BE2C (cell line): ENCODE data around the gene NPTX2.

Experiments used
- DNase-seq: peaks from one replicate; pipeline ENCODE4 v3.0.0-alpha.2; 2020
- H3K27me3 ChIP-seq: fragments of 250-450 bp; sonication (Bioruptor Pico); 2 replicates; pipeline ENCODE4 v1.5.1; 2020; ENCODE audit warnings: mild to moderate bottlenecking
- H3K36me3 ChIP-seq: fragments of 250-450 bp; sonication (Bioruptor Pico); 2 replicates; pipeline ENCODE4 v1.5.1; 2020; ENCODE audit warnings: mild to moderate bottlenecking
- H3K4me1 ChIP-seq: fragments of 250-450 bp; sonication (Bioruptor Pico); 2 replicates; pipeline ENCODE4 v1.5.1; 2020
- H3K4me3 ChIP-seq: 2 replicates; pipeline ENCODE4 v1.5.1; 2011; ENCODE audit warnings: low read depth, low read length
- H3K9me3 ChIP-seq: fragments of 250-450 bp; sonication (Bioruptor Pico); 2 replicates; pipeline ENCODE4 v1.5.1; 2020
- TF ChIP-seq, protein P1 (sequence below): IDR thresholded peaks from 2 replicates; pipeline ENCODE4 v1.5.1; 2012; ENCODE audit warnings: mild to moderate bottlenecking, low read depth, low read length

NPTX2 gene

DNA sequence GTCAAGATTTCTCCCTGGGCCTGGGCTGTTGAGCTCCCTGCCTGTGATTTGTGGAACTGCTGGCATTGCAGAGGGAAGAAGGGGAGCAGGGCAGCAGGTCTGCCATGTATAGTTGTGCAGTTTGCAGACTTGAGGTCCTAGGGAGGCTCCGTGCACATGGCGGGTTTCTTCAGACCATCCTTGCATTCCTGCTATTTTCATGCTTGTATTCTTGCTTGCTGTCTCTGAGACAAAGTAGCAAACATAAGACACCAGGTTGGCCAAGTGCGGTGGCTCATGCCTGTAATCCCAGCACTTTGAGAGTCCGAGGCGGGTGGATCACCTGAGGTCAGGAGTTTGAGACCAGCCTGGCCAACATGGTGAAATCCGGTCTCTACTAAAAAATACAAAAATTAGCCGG lies 61.1 kb downstream of the NPTX2 start:
- Histone ChIP-seq H3K27me3 (no peaks in the 10 kb centered on the region), H3K36me3 (no peaks in the 10 kb centered on the region), H3K4me3 (no peak overlapping the region), H3K4me1 (no peaks in the 10 kb centered on the region), H3K9me3 (no peaks in the 10 kb centered on the region)
- TF ChIP-seq, protein P1, sequence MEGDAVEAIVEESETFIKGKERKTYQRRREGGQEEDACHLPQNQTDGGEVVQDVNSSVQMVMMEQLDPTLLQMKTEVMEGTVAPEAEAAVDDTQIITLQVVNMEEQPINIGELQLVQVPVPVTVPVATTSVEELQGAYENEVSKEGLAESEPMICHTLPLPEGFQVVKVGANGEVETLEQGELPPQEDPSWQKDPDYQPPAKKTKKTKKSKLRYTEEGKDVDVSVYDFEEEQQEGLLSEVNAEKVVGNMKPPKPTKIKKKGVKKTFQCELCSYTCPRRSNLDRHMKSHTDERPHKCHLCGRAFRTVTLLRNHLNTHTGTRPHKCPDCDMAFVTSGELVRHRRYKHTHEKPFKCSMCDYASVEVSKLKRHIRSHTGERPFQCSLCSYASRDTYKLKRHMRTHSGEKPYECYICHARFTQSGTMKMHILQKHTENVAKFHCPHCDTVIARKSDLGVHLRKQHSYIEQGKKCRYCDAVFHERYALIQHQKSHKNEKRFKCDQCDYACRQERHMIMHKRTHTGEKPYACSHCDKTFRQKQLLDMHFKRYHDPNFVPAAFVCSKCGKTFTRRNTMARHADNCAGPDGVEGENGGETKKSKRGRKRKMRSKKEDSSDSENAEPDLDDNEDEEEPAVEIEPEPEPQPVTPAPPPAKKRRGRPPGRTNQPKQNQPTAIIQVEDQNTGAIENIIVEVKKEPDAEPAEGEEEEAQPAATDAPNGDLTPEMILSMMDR: no peak
- no peak for DNase-seq
